Measurements from ENCODE around the gene GRIK2.

GRIK2 gene

DNA sequence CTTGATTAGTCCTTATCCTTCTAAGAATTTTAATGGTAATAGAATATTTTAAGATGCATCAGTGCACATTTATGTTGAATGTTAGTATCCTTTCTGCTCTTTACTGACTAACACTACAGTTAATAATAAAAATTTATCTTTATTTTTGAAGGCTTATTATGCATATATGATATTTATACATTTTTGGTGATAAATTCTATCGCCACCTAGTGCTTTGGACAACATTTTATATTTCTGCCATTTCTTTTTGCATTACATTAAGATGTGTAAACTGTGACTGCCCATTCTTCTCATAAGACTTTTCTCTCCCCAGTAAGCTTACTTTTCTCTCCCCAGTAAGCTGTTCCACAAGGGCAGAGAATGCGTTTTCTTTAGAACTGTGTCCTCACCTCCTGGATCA is 252.3 kb downstream of the GRIK2 start:
- DNase-seq: no peak

DNA sequence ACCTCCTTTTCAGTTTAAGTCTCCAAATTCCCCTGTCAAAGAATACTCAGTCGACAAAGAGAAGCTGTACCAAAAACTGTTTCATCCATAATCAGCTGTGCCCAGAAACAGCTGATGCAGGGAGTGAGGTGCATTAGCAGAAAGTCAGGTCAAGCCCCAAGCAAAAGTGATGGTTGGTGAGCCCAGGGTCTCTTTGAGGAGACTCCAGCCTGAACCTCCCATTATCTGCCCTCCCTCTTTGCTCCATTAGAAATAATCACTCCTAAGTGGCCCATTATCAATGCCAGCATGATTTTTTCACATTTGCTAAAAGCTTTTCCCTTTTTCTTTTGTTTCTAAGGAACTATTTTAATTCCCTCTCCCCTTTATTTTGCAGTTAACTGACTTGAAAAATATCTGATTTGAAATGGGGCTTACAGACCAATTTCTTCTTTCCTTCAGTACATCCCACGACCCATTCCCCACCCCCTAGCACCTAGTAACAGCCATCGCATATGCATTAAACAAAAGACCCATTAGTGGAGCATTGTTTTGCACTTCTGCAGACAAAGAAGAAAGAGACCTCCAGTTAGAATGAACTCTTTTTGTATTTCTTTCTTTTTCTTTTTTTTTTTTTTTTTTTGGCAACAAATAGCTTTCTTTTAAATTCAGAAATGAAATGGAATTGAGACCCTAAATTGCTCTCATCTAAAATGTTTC is 257.0 kb downstream of the GRIK2 start:
- no peak for DNase-seq

DNA sequence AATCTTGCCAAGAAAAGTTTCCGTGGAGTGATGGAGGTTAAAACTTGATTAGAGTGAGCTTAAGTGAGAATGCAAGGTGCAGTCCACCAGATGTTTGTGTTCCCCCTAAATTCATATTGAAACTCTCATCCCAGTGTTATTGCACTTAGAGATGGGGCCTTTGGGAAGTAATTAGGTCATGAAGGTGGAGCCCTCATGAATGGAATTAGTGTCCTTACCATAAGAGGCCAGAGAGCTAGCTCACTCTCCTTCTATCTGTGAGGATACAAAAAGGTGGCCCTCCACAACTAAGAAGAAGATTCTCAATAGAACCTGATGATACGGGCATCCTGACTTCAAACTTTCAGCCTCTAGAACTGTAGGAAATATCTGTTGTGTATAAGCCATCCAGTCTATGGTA is 258.6 kb downstream of the GRIK2 start:
- DNase-seq: no peak

DNA sequence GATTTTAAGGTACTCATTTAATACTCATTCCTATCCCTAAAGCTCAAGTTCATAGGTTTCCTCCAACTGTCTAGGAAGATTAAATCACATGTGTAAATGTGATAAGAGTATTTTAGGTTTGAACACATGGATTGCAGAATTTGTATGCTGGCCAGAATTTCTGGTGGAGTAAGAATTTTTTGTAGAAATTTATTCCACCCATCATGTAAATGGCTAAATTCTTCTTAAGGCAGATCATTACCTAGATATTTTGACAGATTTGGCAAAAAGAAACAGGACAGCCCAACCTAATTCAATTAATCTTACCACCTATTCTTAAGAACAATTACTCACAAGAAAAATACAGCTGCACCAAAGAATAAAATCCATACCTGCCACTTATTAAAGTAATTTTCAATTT is 261.6 kb downstream of the GRIK2 start:
- no peak for DNase-seq

DNA sequence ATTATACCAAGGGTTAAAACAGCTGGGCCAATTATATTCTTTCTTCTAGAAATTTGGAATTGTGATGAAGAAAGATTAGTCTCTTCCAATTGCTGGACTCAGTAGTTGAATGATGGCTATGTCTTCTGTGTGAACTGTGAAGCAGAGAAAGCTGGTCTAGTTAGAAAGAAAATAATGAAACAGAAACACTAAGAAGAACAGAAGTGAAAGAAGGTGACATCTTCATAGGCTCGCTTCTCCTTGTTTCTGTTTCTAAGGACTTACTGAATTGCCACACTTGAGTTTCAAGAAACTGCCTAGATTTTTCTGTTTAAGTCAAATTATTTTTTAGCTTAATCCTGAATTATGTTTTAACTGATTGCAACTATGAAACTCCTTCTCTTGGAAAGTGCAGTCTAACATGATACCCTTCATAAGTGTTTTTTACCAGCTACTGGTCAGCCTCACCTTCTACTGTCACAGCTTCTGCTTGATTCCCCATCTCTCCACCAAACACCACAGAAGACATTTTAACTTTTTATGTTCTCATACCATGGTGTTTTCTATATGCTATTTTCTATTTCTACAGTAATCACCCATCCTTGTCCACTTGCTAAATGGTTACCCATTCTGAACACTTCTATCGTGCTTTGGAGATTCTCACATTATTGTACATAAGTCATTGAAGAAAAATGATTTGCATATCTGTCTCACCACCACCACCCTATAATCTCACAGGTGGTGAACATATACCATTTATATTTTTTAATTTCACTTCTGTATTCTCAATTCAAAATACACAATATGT is 268.8 kb downstream of the GRIK2 start:
- DNase-seq: no peak

DNA sequence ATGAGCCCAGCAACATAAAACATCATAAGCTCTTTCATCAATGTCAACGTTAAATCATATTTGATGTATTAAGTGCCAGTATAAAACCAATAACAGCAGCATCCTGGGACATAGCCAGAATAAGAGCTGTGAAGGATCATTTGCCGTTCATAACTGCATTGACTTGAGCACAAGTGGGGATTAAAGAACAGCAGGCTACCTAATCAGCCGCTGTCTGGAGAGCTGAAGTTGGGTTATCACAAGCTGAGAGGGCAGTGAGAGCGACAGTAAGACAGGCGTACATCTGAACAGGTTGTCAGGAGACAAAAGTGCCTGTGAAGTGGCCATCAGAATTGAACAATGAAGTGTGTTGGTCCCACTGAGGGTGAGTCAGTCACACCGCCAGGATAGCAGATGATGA is 269.6 kb downstream of the GRIK2 start:
- no peak for DNase-seq

DNA sequence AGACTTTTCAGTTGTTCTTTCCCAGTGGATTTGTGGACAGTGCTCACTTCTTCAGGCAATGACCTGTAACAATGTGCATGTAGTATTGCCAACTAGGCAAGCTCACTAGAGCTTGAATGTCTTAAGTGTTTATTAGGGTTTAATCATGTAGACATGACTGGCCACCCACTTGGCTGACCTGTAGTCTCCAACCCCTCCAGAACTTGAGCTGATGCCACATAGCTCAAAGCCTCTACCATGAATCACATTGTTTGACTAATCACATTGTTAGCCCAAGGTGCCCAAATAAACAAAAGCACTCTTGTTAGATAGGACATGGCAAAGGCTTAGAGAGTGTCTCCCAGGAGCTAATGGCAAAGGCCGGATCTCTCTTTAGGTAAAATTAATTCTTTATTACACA is 272.7 kb downstream of the GRIK2 start:
- DNase-seq: no peak

DNA sequence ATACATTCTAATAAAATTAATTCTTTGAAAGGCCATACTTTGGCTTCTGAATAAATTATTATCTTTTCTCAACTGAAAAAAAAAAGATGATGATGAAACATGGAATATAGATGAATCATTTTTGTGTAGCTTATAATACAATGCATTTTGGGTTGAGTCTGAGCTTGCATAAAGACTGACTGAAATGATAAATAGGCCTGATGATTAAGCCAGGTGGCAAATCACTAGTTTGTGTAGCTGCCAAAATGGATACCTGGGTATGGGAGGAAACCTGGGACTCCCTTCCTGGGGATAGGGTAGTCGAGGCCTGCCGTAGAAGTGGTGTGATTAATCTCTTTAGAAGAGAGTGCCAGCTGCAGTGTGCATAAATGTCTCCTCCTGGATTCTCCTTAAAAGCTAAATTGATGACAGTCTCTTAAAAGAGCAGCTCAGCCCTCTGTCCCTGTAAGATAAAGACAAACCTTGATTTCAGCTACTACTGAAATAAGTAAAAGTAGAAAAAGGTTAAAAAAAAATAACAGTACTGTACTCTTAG is 275.1 kb downstream of the GRIK2 start:
- DNase-seq: no peak

DNA sequence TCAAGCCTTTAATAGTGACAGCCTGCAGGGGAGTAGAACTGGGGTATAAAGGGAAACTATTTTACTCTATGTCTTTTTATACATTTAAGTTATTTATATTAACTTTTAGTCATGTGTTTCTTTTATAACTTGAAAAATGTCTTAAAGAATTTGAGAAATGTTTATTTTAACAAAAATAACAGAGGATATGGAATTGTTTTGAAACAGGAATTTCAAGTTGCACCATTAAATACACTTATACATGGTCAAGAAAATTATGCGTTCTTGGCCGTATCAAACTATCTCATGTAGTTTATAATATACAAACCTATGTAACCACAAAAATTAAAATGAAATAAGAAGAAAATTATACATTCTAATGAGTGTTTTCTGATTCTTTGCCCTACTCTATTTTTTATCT is 282.7 kb downstream of the GRIK2 start:
- no peak for DNase-seq

DNA sequence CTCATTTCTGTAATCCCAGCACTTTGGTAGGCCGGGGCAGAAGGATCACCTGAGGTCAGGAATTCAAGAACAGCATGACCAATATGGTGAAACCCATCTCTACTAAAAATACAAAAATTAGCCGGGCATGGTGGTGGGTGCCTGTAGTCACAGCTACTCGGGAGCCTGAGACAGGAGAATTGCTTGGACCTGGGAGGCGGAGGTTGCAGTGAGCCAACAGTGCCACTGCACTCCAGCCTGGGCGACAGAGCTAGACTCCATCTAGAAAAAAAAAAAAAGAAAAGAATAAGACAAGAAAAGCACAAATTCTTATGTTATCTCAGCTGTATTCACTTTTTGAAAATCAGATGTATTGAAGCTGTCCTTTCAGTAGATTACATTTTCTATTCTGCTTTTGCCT is 289.4 kb downstream of the GRIK2 start:
- DNase-seq: no peak

DNA sequence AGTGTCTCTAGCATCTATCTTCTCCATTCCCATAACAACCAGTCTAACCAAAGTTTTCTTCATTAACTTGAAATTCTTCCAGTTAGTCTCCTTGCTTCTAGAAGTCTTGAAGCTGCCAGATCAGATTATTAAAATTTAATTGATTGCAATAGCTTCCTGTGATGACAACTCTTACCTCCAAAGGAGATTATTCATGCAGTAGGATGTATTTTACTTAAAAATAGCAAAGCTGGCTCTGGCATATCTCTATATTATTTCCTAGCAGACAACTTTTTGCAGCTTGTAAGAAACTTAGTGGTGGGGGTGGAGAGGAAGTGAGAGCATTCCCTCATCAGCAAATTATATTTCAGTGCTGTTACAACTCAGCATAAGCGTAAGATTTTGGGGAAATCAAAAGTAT is 290.4 kb downstream of the GRIK2 start:
- no peak for DNase-seq

DNA sequence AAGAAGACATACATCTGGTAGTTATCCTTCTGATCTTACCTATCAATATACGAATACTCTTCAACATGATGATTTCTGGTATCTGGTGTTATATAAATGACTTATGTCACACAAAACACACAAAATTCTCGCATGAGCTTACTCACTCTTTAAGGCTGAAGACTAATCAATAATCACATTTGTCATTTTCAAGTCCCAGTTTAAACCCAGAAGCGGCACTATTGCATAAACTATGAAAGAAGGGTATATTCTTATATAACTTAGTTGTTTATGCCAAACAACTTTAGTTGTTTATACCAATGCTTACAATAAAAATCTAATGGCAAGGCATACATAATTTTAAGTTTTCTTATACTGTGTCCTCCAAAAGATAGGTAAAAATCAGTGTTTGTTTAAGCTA is 293.1 kb downstream of the GRIK2 start:
- DNase-seq: no peak

DNA sequence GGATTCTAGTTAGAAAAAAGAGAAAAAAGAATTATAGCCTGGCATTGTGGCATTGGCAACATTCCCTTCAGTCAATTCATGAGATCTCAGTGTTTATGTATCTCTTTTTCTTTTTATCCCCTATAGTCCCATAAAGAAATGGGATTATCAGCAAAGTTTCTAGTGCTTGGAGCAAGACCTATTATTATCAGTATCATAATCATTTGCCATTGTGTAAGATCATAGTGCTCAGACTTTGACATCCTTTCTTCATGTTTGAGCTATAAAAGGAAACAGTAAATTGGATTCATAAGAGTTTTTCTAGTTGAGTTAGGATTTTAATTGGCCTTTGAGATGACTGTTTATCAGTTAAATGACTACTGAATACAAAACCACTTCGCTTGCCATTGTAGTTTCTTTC is 295.6 kb downstream of the GRIK2 start:
- no peak for DNase-seq

DNA sequence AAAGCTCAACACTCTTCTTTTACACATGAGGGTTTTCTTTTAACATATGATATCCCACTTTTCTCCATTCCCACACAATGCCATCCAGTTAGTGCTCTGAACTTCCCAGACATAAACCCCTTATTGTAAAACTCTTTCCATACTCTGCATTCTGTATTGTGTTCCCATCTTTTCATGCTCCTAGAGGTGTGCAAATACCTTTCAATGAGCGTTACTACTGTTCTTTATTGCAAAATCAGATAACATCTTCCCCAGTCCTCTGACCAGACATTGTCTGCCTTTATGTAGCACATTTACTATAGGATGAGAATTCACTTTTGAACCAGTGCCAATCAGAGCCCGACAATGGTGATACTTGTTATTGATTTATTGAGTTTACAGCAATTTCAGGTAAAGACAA is 296.2 kb downstream of the GRIK2 start:
- DNase-seq: no peak

DNA sequence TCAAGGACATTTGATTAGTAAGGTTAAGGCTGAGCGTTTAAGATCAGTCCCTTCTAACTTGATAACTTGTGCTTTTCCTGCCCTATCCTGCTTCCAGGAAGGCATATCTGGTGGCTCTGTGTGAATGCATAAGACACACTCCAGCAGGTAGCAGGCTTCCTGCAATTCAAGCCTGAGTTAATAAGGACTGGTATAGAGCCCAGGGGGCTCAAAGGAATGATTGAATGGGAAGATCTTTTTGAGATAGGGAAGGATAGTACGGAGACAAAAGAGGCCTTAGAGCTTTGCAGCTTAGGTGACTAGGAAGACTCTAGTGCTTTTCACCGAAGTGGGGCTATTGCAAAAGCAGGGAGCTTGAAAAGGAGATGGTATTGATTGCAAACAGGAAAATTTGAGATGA is 307.1 kb downstream of the GRIK2 start:
- no peak for DNase-seq

DNA sequence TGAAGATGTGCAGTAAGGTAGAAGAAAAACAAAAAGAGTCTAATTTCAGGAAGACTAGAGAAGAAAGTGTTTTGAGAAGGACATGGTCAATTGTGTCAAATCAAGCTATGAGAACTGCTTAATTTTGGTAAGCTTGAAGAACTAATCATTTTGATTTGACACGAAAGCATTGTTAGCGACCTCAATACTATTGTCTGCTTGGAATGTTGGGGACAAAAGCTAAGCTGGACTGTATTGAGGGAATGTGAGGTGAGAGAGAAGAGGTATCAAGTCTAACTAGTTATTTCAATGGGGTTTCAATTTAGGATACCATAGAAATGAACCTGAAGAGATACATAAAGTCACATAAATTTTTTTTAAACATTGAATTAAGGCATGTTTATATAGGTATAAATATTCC is 309.8 kb downstream of the GRIK2 start:
- no peak for DNase-seq

DNA sequence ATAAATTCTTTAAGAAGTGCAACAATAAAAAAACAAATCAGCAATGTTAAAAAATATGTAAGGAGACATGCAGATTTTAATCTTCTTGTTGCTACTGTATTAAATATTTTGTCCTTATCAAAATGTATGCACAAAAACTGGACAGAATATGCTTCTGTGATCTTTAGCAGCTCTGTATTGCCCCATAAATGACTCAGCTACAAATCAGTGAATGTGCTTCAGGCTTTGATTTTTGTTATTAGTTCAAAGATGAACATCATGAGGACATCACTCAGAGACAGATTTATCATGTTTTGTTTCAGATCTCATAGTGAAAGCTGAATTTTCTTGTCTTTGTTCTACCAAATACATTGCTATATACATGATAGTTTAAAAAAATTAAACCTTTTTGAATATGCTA is 312.4 kb downstream of the GRIK2 start:
- no peak for DNase-seq

DNA sequence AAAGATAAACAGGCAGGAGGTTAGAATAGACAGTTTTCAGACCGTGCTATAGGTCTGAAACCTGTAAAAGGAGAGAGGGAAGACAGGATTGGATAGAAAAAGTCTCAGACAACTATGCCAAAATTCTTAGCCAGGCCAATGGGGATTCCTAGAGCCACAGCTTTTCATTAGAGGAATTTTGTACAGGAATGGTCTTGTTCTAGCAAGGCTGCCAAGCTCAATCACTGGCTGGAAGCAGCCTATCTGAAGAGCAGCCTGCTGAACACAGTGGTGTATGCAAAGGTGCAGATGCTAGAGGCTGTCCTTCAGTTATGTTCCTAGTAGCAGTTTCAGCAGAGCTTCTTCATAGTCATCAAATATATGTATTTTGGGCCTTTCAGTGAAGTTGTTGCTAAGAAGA is 313.1 kb downstream of the GRIK2 start:
- no peak for DNase-seq

DNA sequence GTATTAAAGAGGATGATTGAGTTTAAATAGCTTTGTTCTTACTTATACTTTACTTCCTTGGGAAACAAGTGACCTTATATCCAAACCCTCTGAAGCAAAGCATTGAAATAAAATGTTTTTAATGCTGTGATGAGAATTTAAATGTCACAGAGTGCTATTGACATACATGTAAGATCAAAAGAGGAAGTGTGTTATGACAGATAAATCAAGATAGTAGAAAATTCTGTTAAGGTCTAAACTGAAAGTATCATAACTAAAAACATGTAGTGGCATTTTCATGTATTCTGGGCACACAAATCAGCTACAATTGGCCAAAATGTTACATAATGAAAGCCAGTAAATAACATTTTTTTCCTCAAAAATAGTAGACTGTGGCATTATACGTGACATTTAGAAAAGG is 318.0 kb downstream of the GRIK2 start:
- no peak for DNase-seq

DNA sequence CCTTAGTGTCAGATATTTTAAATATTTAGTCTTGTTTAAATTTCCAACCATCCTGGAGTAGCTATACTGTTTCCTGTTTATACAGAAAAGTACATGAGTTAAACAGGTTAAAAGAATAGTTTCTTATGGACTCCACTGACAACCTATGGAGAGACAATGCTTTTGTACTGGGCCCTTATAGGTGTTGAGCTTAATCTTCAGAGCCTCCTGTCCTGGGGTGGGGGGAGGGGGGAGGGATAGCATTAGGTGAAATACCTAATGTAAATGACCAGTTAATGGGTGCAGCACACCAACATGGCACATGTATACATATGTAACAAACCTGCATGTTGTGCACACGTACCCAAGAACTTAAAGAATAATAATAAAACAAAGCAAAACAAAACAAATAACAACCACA is 322.9 kb downstream of the GRIK2 start:
- DNase-seq: no peak

DNA sequence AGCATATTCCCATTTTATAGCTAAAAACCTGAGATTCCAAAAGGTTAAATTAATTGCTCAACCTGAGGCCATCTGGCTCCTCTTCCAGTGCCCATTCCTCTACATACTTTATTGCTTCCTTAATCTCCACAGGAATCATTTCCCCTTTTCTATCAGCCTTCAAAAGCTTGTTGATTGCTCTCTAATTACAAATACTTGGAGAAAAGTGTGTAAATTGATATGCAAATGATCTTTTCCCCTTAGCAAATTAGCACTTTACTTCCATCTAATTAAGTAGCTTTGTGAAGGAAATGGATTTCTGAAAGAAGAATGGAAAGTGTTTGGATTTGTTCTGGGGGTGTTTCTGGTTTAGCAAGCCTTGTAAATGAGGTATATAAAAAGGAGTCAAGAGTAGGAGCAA is 323.3 kb downstream of the GRIK2 start:
- no peak for DNase-seq

DNA sequence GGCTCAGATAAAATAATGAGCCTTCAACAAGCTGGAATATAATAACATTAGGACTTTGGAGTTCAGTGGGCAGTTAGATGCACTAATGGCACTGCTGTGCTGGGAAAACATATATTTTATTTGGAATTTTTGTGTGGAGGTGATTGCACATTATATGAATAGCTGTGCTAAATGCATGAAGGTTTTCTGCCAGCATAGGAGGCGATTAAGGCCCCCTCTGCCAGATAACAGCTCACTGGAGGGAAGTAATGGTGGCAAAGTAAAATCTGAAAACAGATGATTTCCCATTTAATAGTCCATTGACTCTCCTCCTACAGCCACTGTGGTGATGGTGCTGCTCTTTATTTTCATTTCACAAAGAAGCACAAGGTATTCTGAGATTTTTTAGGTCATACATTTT is 326.0 kb downstream of the GRIK2 start:
- DNase-seq: no peak

DNA sequence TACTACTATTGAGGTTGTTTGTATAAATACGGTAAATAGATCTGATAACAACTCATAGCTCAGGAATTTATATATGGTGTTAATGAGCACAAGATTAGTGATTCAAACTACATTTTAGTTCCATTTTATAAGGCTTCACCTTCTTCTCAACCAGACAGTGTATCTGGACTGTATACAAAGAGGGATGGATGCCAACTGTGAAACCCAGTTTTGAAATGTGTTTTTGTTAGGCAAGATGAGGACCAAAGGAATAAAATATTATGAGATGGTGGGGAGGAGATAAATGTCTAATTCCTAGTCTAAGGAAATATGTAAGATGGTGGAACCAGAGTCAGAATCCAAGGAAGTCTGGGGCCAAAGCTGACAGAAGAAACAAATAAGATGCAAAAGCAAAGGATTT is 329.0 kb downstream of the GRIK2 start:
- no peak for DNase-seq

DNA sequence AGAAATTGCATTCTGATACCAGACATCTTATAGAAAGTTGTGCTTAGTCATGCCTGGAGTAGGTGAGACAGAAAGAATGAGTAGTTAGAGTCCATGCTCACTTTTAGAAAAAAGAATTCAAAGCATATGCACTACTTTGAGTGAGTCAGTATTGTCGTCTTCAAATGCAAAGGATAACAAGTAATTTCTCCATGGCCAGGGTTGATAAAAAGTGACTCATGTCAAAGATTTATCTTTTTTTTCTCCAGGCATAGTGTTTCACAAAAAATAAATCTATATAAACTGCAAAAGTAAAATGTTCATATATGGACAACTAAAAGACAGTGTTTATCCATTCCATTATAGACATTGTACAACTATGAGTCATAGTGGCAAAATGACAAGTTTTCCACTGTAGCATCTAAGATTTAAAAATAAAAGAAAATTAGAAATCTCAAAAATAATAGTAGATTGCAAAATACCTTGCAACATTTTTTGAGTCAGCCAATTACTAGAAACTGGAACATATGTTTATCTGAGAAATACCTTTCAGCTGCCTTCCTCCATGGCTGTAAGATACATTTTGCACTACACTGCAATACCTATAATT is 329.6 kb downstream of the GRIK2 start:
- DNase-seq: no peak

All from cortex of kidney (tissue), 1 donor.